Osteoblast (primary cell): ENCODE data around the gene DPEP3. TPM values are rescaled to one million over a fixed set of nuclear protein-coding genes. Genes with fewer than 3 reads are reported as not detected.
A peak's percentile ranks its signal among the peaks of the same experiment; 100 is the strongest.

Experiments
- DNase-seq: peaks from one replicate; pipeline ENCODE4 v3.0.0; 2011; ENCODE audit warnings: low spot score, mixed read lengths; ENCODE audit not compliant: insufficient read length; ENCODE audit errors: missing footprints
- H2AFZ ChIP-seq: 2 replicates; pipeline ENCODE4 v1.6.0; 2011; ENCODE audit warnings: mild to moderate bottlenecking, low read length
- H3K27ac ChIP-seq: 2 replicates; pipeline ENCODE4 v1.5.1; 2011; ENCODE audit warnings: mild to moderate bottlenecking, low read depth, low read length, moderate library complexity
- H3K27me3 ChIP-seq: 2 replicates; pipeline ENCODE4 v1.6.0; 2012; ENCODE audit warnings: mild to moderate bottlenecking, control low read depth, inconsistent platforms, low read length, moderate library complexity; ENCODE audit not compliant: insufficient read depth
- H3K36me3 ChIP-seq: 2 replicates; pipeline ENCODE4 v1.5.1; 2011; ENCODE audit warnings: mild to moderate bottlenecking, low read length, control low read depth, moderate library complexity; ENCODE audit not compliant: insufficient read depth
- H3K4me1 ChIP-seq: 2 replicates; pipeline ENCODE4 v1.5.1; 2011; ENCODE audit warnings: mild to moderate bottlenecking, low read length, control low read depth, moderate library complexity; ENCODE audit not compliant: insufficient read depth
- H3K4me2 ChIP-seq: 2 replicates; pipeline ENCODE4 v1.6.0; 2011; ENCODE audit warnings: mild to moderate bottlenecking, low read length; ENCODE audit not compliant: insufficient read depth
- H3K4me3 ChIP-seq: fragments of 200-600 bp; sonication (generic); 3 replicates; pipeline ENCODE4 v1.5.1; 2012; ENCODE audit warnings: mild to moderate bottlenecking, low read length, inconsistent platforms; ENCODE audit not compliant: insufficient read depth
- H3K79me2 ChIP-seq: 2 replicates; pipeline ENCODE4 v1.6.0; 2012; ENCODE audit warnings: mild to moderate bottlenecking, low read length, control low read depth, inconsistent platforms; ENCODE audit not compliant: insufficient read depth
- H3K9me3 ChIP-seq: 2 replicates; pipeline ENCODE4 v1.5.1; 2011; ENCODE audit warnings: low read depth, low read length, control low read depth
- H4K20me1 ChIP-seq: 2 replicates; pipeline ENCODE4 v1.6.0; 2012; ENCODE audit warnings: mild to moderate bottlenecking, low read length, control low read depth; ENCODE audit not compliant: insufficient read depth
- total RNA-seq: library from RNA; depleted of rRNA; stranded (reverse); fragments of >200 nt; gene quantifications from 2 replicates; pipeline ENCODE4 v1.2.3, GENCODE V29; 2012
- TF ChIP-seq, protein P1 (sequence below): IDR thresholded peaks from 2 replicates; pipeline ENCODE4 v1.5.1; 2011; ENCODE audit warnings: mild to moderate bottlenecking, low read depth, low read length, moderate library complexity; ENCODE audit errors: extremely low read depth

Gene DPEP3
- total RNA-seq, 1 donor, result not detected

GRCh38 chr16:67945392-67945933 lies 34.8 kb downstream of the DPEP3 start:
- Histone ChIP-seq H4K20me1 (peaks cover 50% of the 10 kb centered on the region), H3K27ac (no peak overlapping the region), H3K4me2 (no peak overlapping the region), H2AFZ (no peak overlapping the region), H3K4me1 (no peaks in the 10 kb centered on the region), H3K9me3 (no peaks in the 10 kb centered on the region), H3K79me2 (peaks cover 8% of the 10 kb centered on the region), H3K36me3 (peaks cover 92% of the 10 kb centered on the region), H3K4me3 (no peak overlapping the region), H3K27me3 (no peaks in the 10 kb centered on the region)
- TF ChIP-seq, protein P1, sequence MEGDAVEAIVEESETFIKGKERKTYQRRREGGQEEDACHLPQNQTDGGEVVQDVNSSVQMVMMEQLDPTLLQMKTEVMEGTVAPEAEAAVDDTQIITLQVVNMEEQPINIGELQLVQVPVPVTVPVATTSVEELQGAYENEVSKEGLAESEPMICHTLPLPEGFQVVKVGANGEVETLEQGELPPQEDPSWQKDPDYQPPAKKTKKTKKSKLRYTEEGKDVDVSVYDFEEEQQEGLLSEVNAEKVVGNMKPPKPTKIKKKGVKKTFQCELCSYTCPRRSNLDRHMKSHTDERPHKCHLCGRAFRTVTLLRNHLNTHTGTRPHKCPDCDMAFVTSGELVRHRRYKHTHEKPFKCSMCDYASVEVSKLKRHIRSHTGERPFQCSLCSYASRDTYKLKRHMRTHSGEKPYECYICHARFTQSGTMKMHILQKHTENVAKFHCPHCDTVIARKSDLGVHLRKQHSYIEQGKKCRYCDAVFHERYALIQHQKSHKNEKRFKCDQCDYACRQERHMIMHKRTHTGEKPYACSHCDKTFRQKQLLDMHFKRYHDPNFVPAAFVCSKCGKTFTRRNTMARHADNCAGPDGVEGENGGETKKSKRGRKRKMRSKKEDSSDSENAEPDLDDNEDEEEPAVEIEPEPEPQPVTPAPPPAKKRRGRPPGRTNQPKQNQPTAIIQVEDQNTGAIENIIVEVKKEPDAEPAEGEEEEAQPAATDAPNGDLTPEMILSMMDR, result no peak
- no peak for DNase-seq

DNA sequence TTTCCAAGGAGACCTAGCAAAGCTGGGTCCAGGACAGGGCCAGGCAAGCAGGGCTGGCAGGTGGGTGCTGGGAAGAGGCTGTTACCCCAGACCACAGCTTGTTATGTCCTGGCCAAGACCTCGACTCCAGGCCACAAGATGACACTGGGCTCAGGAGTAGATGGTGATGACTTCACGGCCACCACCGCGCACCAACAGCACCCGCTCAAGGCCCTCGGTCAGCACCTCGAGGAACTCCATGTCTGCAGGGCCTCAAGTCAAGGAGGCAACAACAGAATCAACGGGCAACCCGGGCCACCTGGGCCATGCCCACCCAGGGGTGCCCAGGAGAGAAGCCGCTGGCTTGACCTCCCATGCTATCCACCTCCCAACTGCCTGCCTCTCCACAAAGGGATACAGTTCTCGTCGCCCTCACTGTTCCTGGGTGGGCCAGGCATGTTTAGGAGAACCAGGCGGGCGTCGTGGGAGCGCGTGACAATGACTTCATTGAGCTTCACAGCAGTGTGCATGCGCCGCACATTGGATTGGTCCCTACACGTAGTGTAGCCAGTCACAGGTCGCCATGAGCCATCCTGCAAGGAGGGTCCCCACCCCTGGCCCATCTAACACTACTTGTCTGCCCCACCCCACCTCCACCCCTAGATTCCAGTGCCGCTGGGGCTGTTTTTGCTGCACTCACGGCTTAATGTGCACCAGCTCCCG lies 35.5 kb downstream of the DPEP3 start:
- DNase-seq, result no peak
- H3K27ac ChIP-seq, result peak overlapping the region; percentile 27
- TF ChIP-seq, protein P1, result no peak
- H4K20me1 ChIP-seq, result peaks cover 51% of the 10 kb centered on the region
- H3K4me3 ChIP-seq, result no peak overlapping the region
- no peaks in the 10 kb centered on the region for H3K9me3 ChIP-seq
- H3K4me2 ChIP-seq, result no peak overlapping the region
- no peaks in the 10 kb centered on the region for H3K4me1 ChIP-seq
- H2AFZ ChIP-seq, result no peak overlapping the region
- no peaks in the 10 kb centered on the region for H3K27me3 ChIP-seq
- H3K36me3 ChIP-seq, result peaks cover 92% of the 10 kb centered on the region
- H3K79me2 ChIP-seq, result peaks cover 14% of the 10 kb centered on the region

GRCh38 chr16:67943619-67944504 lies 36.4 kb downstream of the DPEP3 start, which contains the start of gene LCAT:
TSS of gene LCAT (minus strand) at chr16:67944120. CDS start at chr16:67944101, 19 bp downstream.
- DNase-seq, result peak; percentile 93
- TF ChIP-seq, protein P1, result no peak
- Histone ChIP-seq H3K4me2 (no peak within 1 kb of the TSS), H3K36me3 (peaks cover 96% of the 10 kb centered on the region), H4K20me1 (peaks cover 50% of the 10 kb centered on the region), H3K9me3 (no peaks in the 10 kb centered on the region), H2AFZ (no peak within 1 kb of the TSS), H3K4me1 (no peaks in the 10 kb centered on the region), H3K27me3 (no peaks in the 10 kb centered on the region), H3K79me2 (peaks cover 20% of the 10 kb centered on the region), H3K4me3 (no peak within 1 kb of the TSS), H3K27ac (peak within 1 kb of the TSS; percentile 27)

- Histone ChIP-seq H3K27me3 (no peaks in the 10 kb centered on the region), H3K4me1 (no peaks in the 10 kb centered on the region), H3K27ac (peak overlapping the region; percentile 27), H3K36me3 (peaks cover 92% of the 10 kb centered on the region), H3K4me3 (no peak overlapping the region), H3K4me2 (no peak overlapping the region), H3K9me3 (no peaks in the 10 kb centered on the region), H2AFZ (no peak overlapping the region), H3K79me2 (peaks cover 20% of the 10 kb centered on the region), H4K20me1 (peaks cover 47% of the 10 kb centered on the region)
- peak; percentile 72 for DNase-seq
- TF ChIP-seq, protein P1, result no peak
Measured at GRCh38 chr16:67943256-67943618, 37.1 kb downstream of the DPEP3 start.
